Measurements from ENCODE around the gene RSRC2.
"Not testable (repeated sequence)": the region's sequence is repeated elsewhere in the genome, so short reads cannot be mapped to it uniquely, and the experiment has no call there.

The RSRC2 gene

GRCh38 chr12:122484385-122484784 lies 42.4 kb downstream of the RSRC2 start:
- not testable (repeated sequence) for FAIRE-seq

- no peak for FAIRE-seq
Observed at GRCh38 chr12:122483969-122484368, 42.8 kb downstream of the RSRC2 start.

- no peak for FAIRE-seq
Observed at GRCh38 chr12:122481861-122482260, 44.9 kb downstream of the RSRC2 start.

- FAIRE-seq, result no peak
Observed at GRCh38 chr12:122480753-122481152, 46.0 kb downstream of the RSRC2 start.

GRCh38 chr12:122474324-122474716 lies 52.4 kb downstream of the RSRC2 start:
- FAIRE-seq, result no peak

GRCh38 chr12:122473543-122474323 lies 53.0 kb downstream of the RSRC2 start:
- no peak for FAIRE-seq

GRCh38 chr12:122471324-122472226 lies 55.2 kb downstream of the RSRC2 start:
- peak; percentile 77 for FAIRE-seq

GRCh38 chr12:122470576-122470975 lies 56.2 kb downstream of the RSRC2 start:
- not testable (repeated sequence) for FAIRE-seq

GRCh38 chr12:122469856-122470255 lies 56.9 kb downstream of the RSRC2 start:
- not testable (repeated sequence) for FAIRE-seq

GRCh38 chr12:122467983-122468382 lies 58.8 kb downstream of the RSRC2 start:
- FAIRE-seq, result no peak

GRCh38 chr12:122464317-122465042 lies 62.3 kb downstream of the RSRC2 start:
- FAIRE-seq, result not testable (repeated sequence)

- no peak for FAIRE-seq
Observed at GRCh38 chr12:122460641-122461040, 66.1 kb downstream of the RSRC2 start.

- no peak for FAIRE-seq
Observed at GRCh38 chr12:122460061-122460460, 66.7 kb downstream of the RSRC2 start.

GRCh38 chr12:122459211-122459610 lies 67.5 kb downstream of the RSRC2 start:
- FAIRE-seq, result no peak

GRCh38 chr12:122458105-122459035 lies 68.4 kb downstream of the RSRC2 start:
- FAIRE-seq, result no peak

- FAIRE-seq, result no peak
Observed at GRCh38 chr12:122457627-122458026, 69.1 kb downstream of the RSRC2 start.

- no peak for FAIRE-seq
Observed at GRCh38 chr12:122454739-122455138, 72.0 kb downstream of the RSRC2 start.

- no peak for FAIRE-seq
Observed at GRCh38 chr12:122454250-122454721, 72.5 kb downstream of the RSRC2 start.
